Measurements from ENCODE around the gene ANKRD37. TPM values are rescaled to one million over a fixed set of nuclear protein-coding genes. Genes with fewer than 3 reads are reported as not detected.

ANKRD37 gene
- total and polyA plus RNA-seq, 9 of the 15 experiments (the other 6 are each of a cell fraction or from before 2014, with no cell fraction given) = 1.3 to 53.7 (median 3.6) TPM

DNA sequence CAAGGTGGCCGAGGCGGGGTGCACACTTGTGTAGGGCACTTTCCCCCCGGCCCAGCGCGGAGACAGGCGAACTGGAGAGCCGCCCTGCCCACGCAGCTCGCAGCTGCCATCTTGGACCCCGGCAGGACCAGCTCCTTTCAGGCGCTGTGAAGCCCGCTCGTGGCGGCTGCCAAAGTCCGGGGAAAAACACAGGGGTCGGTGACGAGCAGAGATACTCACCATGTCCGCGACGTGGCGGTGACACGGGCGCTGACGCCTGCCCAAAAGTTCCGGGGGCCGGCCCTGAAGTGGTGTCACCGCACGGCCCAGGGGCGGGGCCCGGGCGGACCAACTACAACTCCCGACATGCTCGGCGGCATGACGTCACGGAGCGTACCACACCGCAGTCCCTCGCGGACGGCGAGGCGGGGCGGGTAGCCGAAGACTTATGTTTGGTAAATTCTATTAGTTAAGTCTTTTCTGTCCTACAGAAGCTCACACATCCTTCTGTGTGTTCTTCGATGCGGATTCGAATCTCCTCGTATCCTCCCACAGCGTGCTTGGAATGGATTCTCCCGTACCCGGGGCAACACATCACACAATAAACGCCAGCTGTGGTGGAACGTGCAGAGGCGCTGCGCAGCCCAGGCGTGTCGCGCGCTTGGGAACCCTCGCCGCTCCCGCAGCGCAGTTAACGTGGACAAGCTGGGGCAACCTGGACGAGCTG lies 29.2 kb downstream of the ANKRD37 start, which contains the start of gene UFSP2 (continued):
- TF ChIP-seq, protein P1, sequence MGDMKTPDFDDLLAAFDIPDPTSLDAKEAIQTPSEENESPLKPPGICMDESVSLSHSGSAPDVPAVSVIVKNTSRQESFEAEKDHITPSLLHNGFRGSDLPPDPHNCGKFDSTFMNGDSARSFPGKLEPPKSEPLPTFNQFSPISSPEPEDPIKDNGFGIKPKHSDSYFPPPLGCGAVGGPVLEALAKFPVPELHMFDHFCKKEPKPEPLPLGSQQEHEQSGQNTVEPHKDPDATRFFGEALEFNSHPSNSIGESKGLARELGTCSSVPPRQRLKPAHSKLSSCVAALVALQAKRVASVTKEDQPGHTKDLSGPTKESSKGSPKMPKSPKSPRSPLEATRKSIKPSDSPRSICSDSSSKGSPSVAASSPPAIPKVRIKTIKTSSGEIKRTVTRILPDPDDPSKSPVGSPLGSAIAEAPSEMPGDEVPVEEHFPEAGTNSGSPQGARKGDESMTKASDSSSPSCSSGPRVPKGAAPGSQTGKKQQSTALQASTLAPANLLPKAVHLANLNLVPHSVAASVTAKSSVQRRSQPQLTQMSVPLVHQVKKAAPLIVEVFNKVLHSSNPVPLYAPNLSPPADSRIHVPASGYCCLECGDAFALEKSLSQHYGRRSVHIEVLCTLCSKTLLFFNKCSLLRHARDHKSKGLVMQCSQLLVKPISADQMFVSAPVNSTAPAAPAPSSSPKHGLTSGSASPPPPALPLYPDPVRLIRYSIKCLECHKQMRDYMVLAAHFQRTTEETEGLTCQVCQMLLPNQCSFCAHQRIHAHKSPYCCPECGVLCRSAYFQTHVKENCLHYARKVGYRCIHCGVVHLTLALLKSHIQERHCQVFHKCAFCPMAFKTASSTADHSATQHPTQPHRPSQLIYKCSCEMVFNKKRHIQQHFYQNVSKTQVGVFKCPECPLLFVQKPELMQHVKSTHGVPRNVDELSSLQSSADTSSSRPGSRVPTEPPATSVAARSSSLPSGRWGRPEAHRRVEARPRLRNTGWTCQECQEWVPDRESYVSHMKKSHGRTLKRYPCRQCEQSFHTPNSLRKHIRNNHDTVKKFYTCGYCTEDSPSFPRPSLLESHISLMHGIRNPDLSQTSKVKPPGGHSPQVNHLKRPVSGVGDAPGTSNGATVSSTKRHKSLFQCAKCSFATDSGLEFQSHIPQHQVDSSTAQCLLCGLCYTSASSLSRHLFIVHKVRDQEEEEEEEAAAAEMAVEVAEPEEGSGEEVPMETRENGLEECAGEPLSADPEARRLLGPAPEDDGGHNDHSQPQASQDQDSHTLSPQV (IDR thresholded peaks at IDR 0.05) = 0 out of 2 replicates have a peak, but pooled peaks have one; percentile 67
- peak in 1 of 2 experiments; percentile 50; a peak in 1 of 3 replicates for TF ChIP-seq CBX3 (IDR thresholded peaks at IDR 0.05; ENCODE audit: borderline replicate concordance in 1 of 2, low read length in 2 of 2)
- TF ChIP-seq, protein P2, sequence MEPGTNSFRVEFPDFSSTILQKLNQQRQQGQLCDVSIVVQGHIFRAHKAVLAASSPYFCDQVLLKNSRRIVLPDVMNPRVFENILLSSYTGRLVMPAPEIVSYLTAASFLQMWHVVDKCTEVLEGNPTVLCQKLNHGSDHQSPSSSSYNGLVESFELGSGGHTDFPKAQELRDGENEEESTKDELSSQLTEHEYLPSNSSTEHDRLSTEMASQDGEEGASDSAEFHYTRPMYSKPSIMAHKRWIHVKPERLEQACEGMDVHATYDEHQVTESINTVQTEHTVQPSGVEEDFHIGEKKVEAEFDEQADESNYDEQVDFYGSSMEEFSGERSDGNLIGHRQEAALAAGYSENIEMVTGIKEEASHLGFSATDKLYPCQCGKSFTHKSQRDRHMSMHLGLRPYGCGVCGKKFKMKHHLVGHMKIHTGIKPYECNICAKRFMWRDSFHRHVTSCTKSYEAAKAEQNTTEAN (CRISPR knock-in tag; IDR thresholded peaks at IDR 0.05) = 0 out of 2 replicates have a peak, but pooled peaks have one; percentile 48
- no peak for TF ChIP-seq NELFE (IDR thresholded peaks at IDR 0.05; ENCODE audit: insufficient read depth, insufficient read length)
- no peak for TF ChIP-seq KLF10 (CRISPR knock-in tag; IDR thresholded peaks at IDR 0.05)
- TF ChIP-seq NCOA6 (IDR thresholded peaks at IDR 0.05) = no peak; the same call in 1 of the 2 replicates
- TF ChIP-seq ZNF431 (CRISPR knock-in tag; IDR thresholded peaks at IDR 0.05) = peak; percentile 82
- TF ChIP-seq SRF (CRISPR knock-in tag; IDR thresholded peaks at IDR 0.05) = peak in 1 of 2 experiments; percentile 53; a peak in 2 of 4 replicates
- no peak for TF ChIP-seq XRCC3 (IDR thresholded peaks at IDR 0.05)
- TF ChIP-seq, protein P3, sequence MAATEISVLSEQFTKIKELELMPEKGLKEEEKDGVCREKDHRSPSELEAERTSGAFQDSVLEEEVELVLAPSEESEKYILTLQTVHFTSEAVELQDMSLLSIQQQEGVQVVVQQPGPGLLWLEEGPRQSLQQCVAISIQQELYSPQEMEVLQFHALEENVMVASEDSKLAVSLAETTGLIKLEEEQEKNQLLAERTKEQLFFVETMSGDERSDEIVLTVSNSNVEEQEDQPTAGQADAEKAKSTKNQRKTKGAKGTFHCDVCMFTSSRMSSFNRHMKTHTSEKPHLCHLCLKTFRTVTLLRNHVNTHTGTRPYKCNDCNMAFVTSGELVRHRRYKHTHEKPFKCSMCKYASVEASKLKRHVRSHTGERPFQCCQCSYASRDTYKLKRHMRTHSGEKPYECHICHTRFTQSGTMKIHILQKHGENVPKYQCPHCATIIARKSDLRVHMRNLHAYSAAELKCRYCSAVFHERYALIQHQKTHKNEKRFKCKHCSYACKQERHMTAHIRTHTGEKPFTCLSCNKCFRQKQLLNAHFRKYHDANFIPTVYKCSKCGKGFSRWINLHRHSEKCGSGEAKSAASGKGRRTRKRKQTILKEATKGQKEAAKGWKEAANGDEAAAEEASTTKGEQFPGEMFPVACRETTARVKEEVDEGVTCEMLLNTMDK (IDR thresholded peaks at IDR 0.05; ENCODE audit: borderline replicate concordance, insufficient read depth, low read depth, low read length, poor library complexity, severe bottlenecking) = peak; percentile 10
- TF ChIP-seq KHSRP (IDR thresholded peaks at IDR 0.05) = peak; percentile 89
- no peak for TF ChIP-seq HMG20B (CRISPR knock-in tag; IDR thresholded peaks at IDR 0.05)
- no peak for TF ChIP-seq CHCHD3 (CRISPR knock-in tag; IDR thresholded peaks at IDR 0.05)
- 0 out of 2 replicates have a peak, but pooled peaks have one; percentile 8 for TF ChIP-seq KDM2B (CRISPR knock-in tag; IDR thresholded peaks at IDR 0.05)
- peak; percentile 99 for TF ChIP-seq MBD2 (IDR thresholded peaks at IDR 0.05; ENCODE audit: borderline replicate concordance, low read depth)
- TF ChIP-seq ZBTB17 (CRISPR knock-in tag; IDR thresholded peaks at IDR 0.05) = 0 out of 2 replicates have a peak, but pooled peaks have one; percentile 38
- no peak for TF ChIP-seq STAT5A (IDR thresholded peaks at IDR 0.05; ENCODE audit: borderline replicate concordance, low read length)
- TF ChIP-seq MTF1 (CRISPR knock-in tag; IDR thresholded peaks at IDR 0.05; ENCODE audit: borderline replicate concordance) = no peak
- no peak for TF ChIP-seq PHB2 (IDR thresholded peaks at IDR 0.05; ENCODE audit: low read depth)
- TF ChIP-seq RNF2 (IDR thresholded peaks at IDR 0.05) = peak; percentile 81
- TF ChIP-seq, protein P4, sequence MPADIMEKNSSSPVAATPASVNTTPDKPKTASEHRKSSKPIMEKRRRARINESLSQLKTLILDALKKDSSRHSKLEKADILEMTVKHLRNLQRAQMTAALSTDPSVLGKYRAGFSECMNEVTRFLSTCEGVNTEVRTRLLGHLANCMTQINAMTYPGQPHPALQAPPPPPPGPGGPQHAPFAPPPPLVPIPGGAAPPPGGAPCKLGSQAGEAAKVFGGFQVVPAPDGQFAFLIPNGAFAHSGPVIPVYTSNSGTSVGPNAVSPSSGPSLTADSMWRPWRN (IDR thresholded peaks at IDR 0.05; ENCODE audit: low read depth) = peak; percentile 18; the same call in 1 of the 2 replicates

All from K562 (cell line).